Smooth muscle cell (in vitro differentiated cells): Measurements from ENCODE around the gene SIPA1L3. TPM values are rescaled to one million over a fixed set of nuclear protein-coding genes. Genes with fewer than 3 reads are reported as not detected.
"Not testable (repeated sequence)": the region's sequence is repeated elsewhere in the genome, so short reads cannot be mapped to it uniquely, and the experiment has no call there.

Experiments
- DNase-seq: peaks from one replicate; lab custom pipeline; 2025; ENCODE audit not compliant: unreplicated experiment; lab: John Stamatoyannopoulos, UW
- H2AFZ ChIP-seq: fragments of 200-600 bp; sonication (generic); 2 replicates; pipeline ENCODE4 v1.6.0; 2016; ENCODE audit warnings: antibody characterized with exemption, low read depth, mild to moderate bottlenecking
- H3F3A ChIP-seq: fragments of 200-600 bp; sonication (generic); 2 replicates; pipeline ENCODE4 v1.6.0; 2017; ENCODE audit warnings: antibody characterized with exemption, low read depth
- H3K27ac ChIP-seq: fragments of 200-600 bp; sonication (generic); 2 replicates; pipeline ENCODE4 v1.5.1; 2016; ENCODE audit warnings: low read depth, mild to moderate bottlenecking
- H3K27me3 ChIP-seq: fragments of 200-600 bp; sonication (generic); 2 replicates; pipeline ENCODE4 v1.6.1; 2016; ENCODE audit warnings: low read depth, mild to moderate bottlenecking
- H3K36me3 ChIP-seq: fragments of 200-600 bp; sonication (generic); 2 replicates; pipeline ENCODE4 v1.5.1; 2016; ENCODE audit warnings: low read depth
- H3K4me1 ChIP-seq: fragments of 200-600 bp; sonication (generic); 2 replicates; pipeline ENCODE4 v1.5.1; 2016; ENCODE audit warnings: low read depth
- H3K4me2 ChIP-seq: fragments of 200-600 bp; sonication (generic); 2 replicates; pipeline ENCODE4 v1.6.0; 2016; ENCODE audit warnings: mild to moderate bottlenecking
- H3K4me3 ChIP-seq: fragments of 200-600 bp; sonication (generic); 2 replicates; pipeline ENCODE4 v1.5.1; 2016; ENCODE audit warnings: mild to moderate bottlenecking
- H3K79me2 ChIP-seq: fragments of 200-600 bp; sonication (generic); 2 replicates; pipeline ENCODE4 v1.6.0; 2016; ENCODE audit warnings: low read depth, mild to moderate bottlenecking
- H3K9ac ChIP-seq: fragments of 200-600 bp; sonication (generic); 2 replicates; pipeline ENCODE4 v1.6.0; 2016; ENCODE audit warnings: low read depth
- H3K9me3 ChIP-seq: fragments of 200-600 bp; sonication (generic); replicated peaks from 2 replicates; pipeline ENCODE4 v1.5.1; 2016; ENCODE audit warnings: low read depth
- H4K20me1 ChIP-seq: fragments of 200-600 bp; sonication (generic); 2 replicates; pipeline ENCODE4 v1.6.0; 2016; ENCODE audit warnings: low read depth
- WGBS: methylation state at CpG from one replicate; pipeline ENCODE4 v1.1.7; 2016; ENCODE audit warnings: low lambda C conversion rate; 5-methylcytosine and 5-hydroxymethylcytosine counted together
- polyA plus RNA-seq: library from polyadenylated mRNA; unstranded; fragments of >200 nt; fragmentation: Nextera tagmentation; extraction: Ambion mirVana; gene quantifications from 2 replicates; pipeline ENCODE4 v1.2.1, GENCODE V29; 2016
- total RNA-seq: library from RNA; depleted of rRNA; stranded (reverse); fragments of >200 nt; gene quantifications from 2 replicates; pipeline ENCODE4 v1.2.3, GENCODE V29; 2014
- TF ChIP-seq, protein P1 (sequence below): fragments of 200-600 bp; sonication (generic); IDR thresholded peaks from 2 replicates; pipeline ENCODE4 v1.5.1; 2017; ENCODE audit warnings: borderline replicate concordance, mild to moderate bottlenecking, antibody characterized with exemption; ENCODE audit not compliant: insufficient read depth, poor library complexity, severe bottlenecking

SIPA1L3 gene
- total and polyA plus RNA-seq, 2 experiments from 2014 or later: 6.5 to 7.6 TPM

GRCh38 chr19:38062959-38063761, 156.2 kb downstream of the SIPA1L3 start:
- H4K20me1 ChIP-seq: peaks cover 9% of the 10 kb centered on the region
- H3K4me2 ChIP-seq: no peak overlapping the region
- no peaks in the 10 kb centered on the region for H3K9me3 ChIP-seq
- no peaks in the 10 kb centered on the region for H3K36me3 ChIP-seq
- whole genome bisulfite sequencing: 84% methylated on average over 17 of the region's 21 CpGs
- no peaks in the 10 kb centered on the region for H3K79me2 ChIP-seq
- TF ChIP-seq, protein P1, sequence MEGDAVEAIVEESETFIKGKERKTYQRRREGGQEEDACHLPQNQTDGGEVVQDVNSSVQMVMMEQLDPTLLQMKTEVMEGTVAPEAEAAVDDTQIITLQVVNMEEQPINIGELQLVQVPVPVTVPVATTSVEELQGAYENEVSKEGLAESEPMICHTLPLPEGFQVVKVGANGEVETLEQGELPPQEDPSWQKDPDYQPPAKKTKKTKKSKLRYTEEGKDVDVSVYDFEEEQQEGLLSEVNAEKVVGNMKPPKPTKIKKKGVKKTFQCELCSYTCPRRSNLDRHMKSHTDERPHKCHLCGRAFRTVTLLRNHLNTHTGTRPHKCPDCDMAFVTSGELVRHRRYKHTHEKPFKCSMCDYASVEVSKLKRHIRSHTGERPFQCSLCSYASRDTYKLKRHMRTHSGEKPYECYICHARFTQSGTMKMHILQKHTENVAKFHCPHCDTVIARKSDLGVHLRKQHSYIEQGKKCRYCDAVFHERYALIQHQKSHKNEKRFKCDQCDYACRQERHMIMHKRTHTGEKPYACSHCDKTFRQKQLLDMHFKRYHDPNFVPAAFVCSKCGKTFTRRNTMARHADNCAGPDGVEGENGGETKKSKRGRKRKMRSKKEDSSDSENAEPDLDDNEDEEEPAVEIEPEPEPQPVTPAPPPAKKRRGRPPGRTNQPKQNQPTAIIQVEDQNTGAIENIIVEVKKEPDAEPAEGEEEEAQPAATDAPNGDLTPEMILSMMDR: no peak
- H3K27ac ChIP-seq: no peak overlapping the region
- no peaks in the 10 kb centered on the region for H3F3A ChIP-seq
- H3K27me3 ChIP-seq: no peaks in the 10 kb centered on the region
- no peak overlapping the region for H3K4me3 ChIP-seq
- no peak overlapping the region for H3K9ac ChIP-seq
- no peaks in the 10 kb centered on the region for H3K4me1 ChIP-seq
- H2AFZ ChIP-seq: no peak overlapping the region
- no peak for DNase-seq

GRCh38 chr19:38063928-38064327, 156.9 kb downstream of the SIPA1L3 start:
- no peak overlapping the region for H2AFZ ChIP-seq

GRCh38 chr19:38064661-38065425, 157.8 kb downstream of the SIPA1L3 start:
- Histone ChIP-seq H3K79me2 (no peaks in the 10 kb centered on the region), H4K20me1 (peaks cover 5% of the 10 kb centered on the region), H3K27me3 (no peaks in the 10 kb centered on the region), H3K9ac (no peak overlapping the region), H3K4me1 (no peaks in the 10 kb centered on the region), H3K4me2 (no peak overlapping the region), H3K36me3 (no peaks in the 10 kb centered on the region), H3K9me3 (no peaks in the 10 kb centered on the region), H2AFZ (no peak overlapping the region), H3F3A (no peaks in the 10 kb centered on the region), H3K27ac (no peak overlapping the region), H3K4me3 (no peak overlapping the region)
- TF ChIP-seq, protein P1: no peak
- WGBS: 97% methylated on average over 7 of the region's 7 CpGs
- no peak for DNase-seq

More at GRCh38 chr19:38063928-38064327, 156.9 kb downstream of the SIPA1L3 start:
- DNase-seq: no peak
- H3K27me3 ChIP-seq: no peaks in the 10 kb centered on the region
- TF ChIP-seq, protein P1: no peak
- H3K36me3 ChIP-seq: no peaks in the 10 kb centered on the region
- no peaks in the 10 kb centered on the region for H3K79me2 ChIP-seq
- H3K9ac ChIP-seq: no peak overlapping the region
- H3K4me3 ChIP-seq: no peak overlapping the region
- peaks cover 5% of the 10 kb centered on the region for H4K20me1 ChIP-seq
- 97% methylated on average over 6 of the region's 6 CpGs for WGBS
- no peak overlapping the region for H3K4me2 ChIP-seq
- no peaks in the 10 kb centered on the region for H3K4me1 ChIP-seq
- no peaks in the 10 kb centered on the region for H3K9me3 ChIP-seq
- no peak overlapping the region for H3K27ac ChIP-seq
- H3F3A ChIP-seq: no peaks in the 10 kb centered on the region

- not testable (repeated sequence) for H4K20me1 ChIP-seq, H3F3A ChIP-seq, H3K27ac ChIP-seq, H2AFZ ChIP-seq, H3K4me3 ChIP-seq, H3K4me1 ChIP-seq, H3K4me2 ChIP-seq, H3K27me3 ChIP-seq, H3K36me3 ChIP-seq, H3K9ac ChIP-seq, H3K9me3 ChIP-seq, H3K79me2 ChIP-seq, DNase-seq
- WGBS: 90% methylated on average over 7 of the region's 7 CpGs
Measured at GRCh38 chr19:38065775-38066174, 158.8 kb downstream of the SIPA1L3 start.
